ENCODE data around the gene DPH3. TPM values are rescaled to one million over a fixed set of nuclear protein-coding genes. Genes with fewer than 3 reads are reported as not detected.

Gene DPH3
- total and polyA plus RNA-seq, 9 of the 15 experiments (the other 6 are each of a cell fraction or from before 2014, with no cell fraction given) = 15.9 to 131 (median 38.7) TPM

- POLR2A ChIA-PET = interaction anchor here (0.6 to 1.7 kb wide), 4 partner anchors 11 to 702 kb away, joined by 3 to 9 read pairs (median 3); no protein-coding TSS in a partner anchor
- H3K4me3 ChIP-seq = no peak overlapping the region
- H3K4me2 ChIP-seq (ENCODE audit: insufficient read depth, low read length) = no peak overlapping the region
- ATAC-seq (peak; percentile 83), DNase-seq (ENCODE audit: extremely low read depth in 1 of 4, low spot score in 3 of 4) (peak; percentile 48 to 64 (median 55)), FAIRE-seq (peak; percentile 44)
- no peaks in the 10 kb centered on the region for H3K27me3 ChIP-seq (ENCODE audit: control insufficient read depth in 2 of 2, insufficient read depth in 2 of 2, low read length in 2 of 2)
- no peak overlapping the region for H3K9ac ChIP-seq (ENCODE audit: insufficient read depth in 1 of 2, low read depth in 2 of 2, low read length in 2 of 2)
- intact Hi-C loops (cut with micrococcal nuclease) = loop anchor here (1.0 kb wide), 3 partner anchors 14 to 260 kb away; no protein-coding TSS in a partner anchor
- peaks cover 38% of the 10 kb centered on the region for H3K79me2 ChIP-seq (ENCODE audit: control insufficient read depth, insufficient read depth, low read length)
- no peak overlapping the region for H2AFZ ChIP-seq (ENCODE audit: low read depth, low read length)
- in situ Hi-C loops (cut with MboI) = no loop called here
- peaks cover 2 to 41% of the 10 kb centered on the region in 2 experiments; a peak in 4 of 5 replicates for H3K4me1 ChIP-seq (replicated peaks in 1 of 2; ENCODE audit: control insufficient read depth in 2 of 2, insufficient read depth in 2 of 2, low read length in 2 of 2)
- peaks cover 5% of the 10 kb centered on the region for H3K9me3 ChIP-seq (replicated peaks; ENCODE audit: control insufficient read depth, insufficient read depth, low read depth, low read length)
- H3K9me1 ChIP-seq (ENCODE audit: control insufficient read depth, insufficient read depth, low read length) = no peaks in the 10 kb centered on the region
- BruUV-seq (replicated peaks) = no TSS peak
- CTCF ChIA-PET (ENCODE audit: low intra/inter-chr PET ratio) = interaction anchor here (0.7 to 3.1 kb wide), 8 partner anchors 22 to 943 kb away, joined by 3 to 24 read pairs (median 5); no protein-coding TSS in a partner anchor
- peaks cover 89% of the 10 kb centered on the region for H3K36me3 ChIP-seq (ENCODE audit: control insufficient read depth, insufficient read depth, low read length)
- 48% methylated on average over 3 of the region's 3 CpGs for WGBS (ENCODE audit: insufficient coverage, low coverage, missing lambda C conversion rate)
- no peak overlapping the region for H3K27ac ChIP-seq (ENCODE audit: extremely low read depth, low read depth, low read length)
- no peaks in the 10 kb centered on the region for H4K20me1 ChIP-seq (replicated peaks; ENCODE audit: control insufficient read depth, insufficient read depth, low read length)
- TF ChIP-seq SMARCA5 (IDR thresholded peaks at IDR 0.05) = no peak
- no peak for TF ChIP-seq ETV6 (IDR thresholded peaks at IDR 0.05; ENCODE audit: borderline replicate concordance in 1 of 2, low read depth in 2 of 2, low read length in 1 of 2)
- TF ChIP-seq ETV6 (CRISPR knock-in tag; IDR thresholded peaks at IDR 0.05; ENCODE audit: borderline replicate concordance) = no peak
- TF ChIP-seq DIDO1 (tag; IDR thresholded peaks at IDR 0.05; ENCODE audit: low read depth) = no peak
- no peak for TF ChIP-seq RREB1 (CRISPR knock-in tag; IDR thresholded peaks at IDR 0.05)
- no peak for TF ChIP-seq ZNF668 (CRISPR knock-in tag; IDR thresholded peaks at IDR 0.05)
- no peak for TF ChIP-seq PTRF (tag; IDR thresholded peaks at IDR 0.05)
- no peak for TF ChIP-seq NCOA6 (IDR thresholded peaks at IDR 0.05)
Measured at GRCh38 chr3:16290007-16290826, 25.5 kb upstream of the DPH3 start.

Measured in K562 (cell line).